Fibroblast of pulmonary artery (primary cell): Measurements from ENCODE around the gene CCN2.

Source experiments
- DNase-seq: peaks from one replicate; pipeline ENCODE4 v3.0.0-alpha.2; 2010; ENCODE audit warnings: low read depth
- H3K4me3 ChIP-seq: replicated peaks from 2 replicates; pipeline ENCODE4 v1.5.1; 2011; ENCODE audit warnings: low read depth, mild to moderate bottlenecking, control low read depth, low read length, moderate library complexity
- TF ChIP-seq, protein P1 (sequence below): IDR thresholded peaks from 2 replicates; pipeline ENCODE4 v1.5.1; 2011; ENCODE audit warnings: mild to moderate bottlenecking, control low read depth, low read length, inconsistent platforms; ENCODE audit errors: missing control alignments

Gene CCN2

GRCh38 chr6:131967948-131968347 lies 16.8 kb upstream of the CCN2 start:
- TF ChIP-seq, protein P1, sequence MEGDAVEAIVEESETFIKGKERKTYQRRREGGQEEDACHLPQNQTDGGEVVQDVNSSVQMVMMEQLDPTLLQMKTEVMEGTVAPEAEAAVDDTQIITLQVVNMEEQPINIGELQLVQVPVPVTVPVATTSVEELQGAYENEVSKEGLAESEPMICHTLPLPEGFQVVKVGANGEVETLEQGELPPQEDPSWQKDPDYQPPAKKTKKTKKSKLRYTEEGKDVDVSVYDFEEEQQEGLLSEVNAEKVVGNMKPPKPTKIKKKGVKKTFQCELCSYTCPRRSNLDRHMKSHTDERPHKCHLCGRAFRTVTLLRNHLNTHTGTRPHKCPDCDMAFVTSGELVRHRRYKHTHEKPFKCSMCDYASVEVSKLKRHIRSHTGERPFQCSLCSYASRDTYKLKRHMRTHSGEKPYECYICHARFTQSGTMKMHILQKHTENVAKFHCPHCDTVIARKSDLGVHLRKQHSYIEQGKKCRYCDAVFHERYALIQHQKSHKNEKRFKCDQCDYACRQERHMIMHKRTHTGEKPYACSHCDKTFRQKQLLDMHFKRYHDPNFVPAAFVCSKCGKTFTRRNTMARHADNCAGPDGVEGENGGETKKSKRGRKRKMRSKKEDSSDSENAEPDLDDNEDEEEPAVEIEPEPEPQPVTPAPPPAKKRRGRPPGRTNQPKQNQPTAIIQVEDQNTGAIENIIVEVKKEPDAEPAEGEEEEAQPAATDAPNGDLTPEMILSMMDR = no peak
- no peak for DNase-seq
- no peak overlapping the region for H3K4me3 ChIP-seq

- TF ChIP-seq, protein P1 = no peak
- no peak overlapping the region for H3K4me3 ChIP-seq
- no peak for DNase-seq
Measured at GRCh38 chr6:131966443-131966842, 15.3 kb upstream of the CCN2 start.

- TF ChIP-seq, protein P1 = no peak
- H3K4me3 ChIP-seq = no peak overlapping the region
- DNase-seq = no peak
Measured at GRCh38 chr6:131963063-131963462, 11.9 kb upstream of the CCN2 start.

- peak; percentile 69 for DNase-seq
- H3K4me3 ChIP-seq = no peak overlapping the region
- TF ChIP-seq, protein P1 = peak; percentile 42
Measured at GRCh38 chr6:131960371-131961133, 9.4 kb upstream of the CCN2 start.

- no peak overlapping the region for H3K4me3 ChIP-seq
- TF ChIP-seq, protein P1 = no peak
- DNase-seq = no peak
Measured at GRCh38 chr6:131958542-131959470, 7.6 kb upstream of the CCN2 start.

GRCh38 chr6:131958095-131958494 lies 6.9 kb upstream of the CCN2 start:
- H3K4me3 ChIP-seq = no peak overlapping the region
- no peak for DNase-seq
- TF ChIP-seq, protein P1 = no peak
